HEK293 (cell line): ENCODE results near the gene GRIK4.

Source experiments
- CTCF ChIA-PET: fragments of 350-600 bp; formaldehyde crosslinking; extraction: SDS; loops from one replicate; lab custom pipeline; 2021; ENCODE audit warnings: antibody characterized with exemption; lab: Yijun Ruan, JAX
- POLR2A ChIA-PET: fragments of 300-600 bp; formaldehyde crosslinking; extraction: SDS; loops from one replicate; lab custom pipeline; 2020; ENCODE audit warnings: antibody characterized with exemption, inconsistent platforms; lab: Yijun Ruan, JAX
- H3K27ac ChIP-seq: fragments of 200-500 bp; sonication (Bioruptor generic); 2 replicates; pipeline ENCODE4 v1.5.1; 2014; ENCODE audit warnings: low read depth, low read length, control low read depth, inconsistent platforms; ENCODE audit errors: extremely low read depth
- H3K36me3 ChIP-seq, 2 experiments: fragments of 200-500 bp in 1 of 2; sonication (Bioruptor generic) in 1 of 2; 1 replicate in 1 of 2; 2 replicates in 1 of 2; pipeline ENCODE4 v1.5.1; 2014 to 2017; ENCODE audit warnings: inconsistent platforms in 2 of 2, low read length in 2 of 2; ENCODE audit not compliant: control insufficient read depth in 2 of 2, insufficient read depth in 1 of 2
- H3K4me1 ChIP-seq: fragments of 200-500 bp; sonication (Bioruptor generic); 2 replicates; pipeline ENCODE4 v1.5.1; 2014; ENCODE audit warnings: mild to moderate bottlenecking, low read length, inconsistent platforms; ENCODE audit not compliant: control insufficient read depth, insufficient read depth
- H3K4me3 ChIP-seq: 2 replicates; pipeline ENCODE4 v1.5.1; 2011; ENCODE audit warnings: low read depth, mild to moderate bottlenecking, control low read depth, low read length, moderate library complexity
- H3K9me3 ChIP-seq: fragments of 200-500 bp; sonication (Bioruptor generic); 2 replicates; pipeline ENCODE4 v1.5.1; 2014; ENCODE audit warnings: low read depth, low read length, inconsistent platforms; ENCODE audit not compliant: control insufficient read depth, insufficient read depth
- EGR2 ChIP-seq: fragments of 450-650 bp; formaldehyde crosslinking; IDR thresholded peaks from 2 replicates; pipeline ENCODE4 v1.5.1; 2016; ENCODE audit warnings: low read depth, missing biosample characterization, missing genetic modification characterization
- KLF1 ChIP-seq: fragments of 450-650 bp; formaldehyde crosslinking; IDR thresholded peaks from 2 replicates; pipeline ENCODE4 v1.5.1; 2016; ENCODE audit warnings: missing biosample characterization, missing genetic modification characterization
- KLF7 ChIP-seq: fragments of 450-650 bp; formaldehyde crosslinking; IDR thresholded peaks from 2 replicates; pipeline ENCODE4 v1.5.1; 2016; ENCODE audit warnings: missing biosample characterization, missing genetic modification characterization, borderline replicate concordance
- ZFP3 ChIP-seq: fragments of 450-650 bp; formaldehyde crosslinking; IDR thresholded peaks from 2 replicates; pipeline ENCODE4 v1.5.1; 2016; ENCODE audit warnings: low read depth, missing biosample characterization, missing genetic modification characterization
- ZNF2 ChIP-seq: fragments of 450-650 bp; formaldehyde crosslinking; IDR thresholded peaks from 2 replicates; pipeline ENCODE4 v1.5.1; 2016; ENCODE audit warnings: missing biosample characterization, missing genetic modification characterization
- ZNF274 ChIP-seq, 2 experiments: fragments of 200-500 bp in 1 of 2; fragments of 450-650 bp in 1 of 2; sonication (Bioruptor generic) in 1 of 2; formaldehyde crosslinking in 1 of 2; IDR thresholded peaks; 2 replicates each; pipeline versions ENCODE4 v1.5.1 to v1.6.1; 2014 to 2016; ENCODE audit warnings: borderline replicate concordance in 1 of 2, inconsistent platforms in 1 of 2, low read length in 1 of 2, missing biosample characterization in 1 of 2, missing genetic modification characterization in 1 of 2
- ZNF843 ChIP-seq: fragments of 450-650 bp; formaldehyde crosslinking; IDR thresholded peaks from 2 replicates; pipeline ENCODE4 v1.5.1; 2016; ENCODE audit warnings: missing biosample characterization, missing genetic modification characterization
- TF ChIP-seq, protein P1 (sequence below): fragments of 450-650 bp; formaldehyde crosslinking; IDR thresholded peaks from 2 replicates; pipeline ENCODE4 v1.5.1; 2016; ENCODE audit warnings: missing biosample characterization, missing genetic modification characterization, low read depth
- TF ChIP-seq, protein P2 (sequence below): fragments of 450-650 bp; formaldehyde crosslinking; conservative IDR thresholded peaks from 2 replicates; pipeline ENCODE4 v1.5.1; 2016; ENCODE audit warnings: low read depth, missing biosample characterization, missing genetic modification characterization
- TF ChIP-seq, protein P3 (sequence below): fragments of 450-650 bp; formaldehyde crosslinking; IDR thresholded peaks from 2 replicates; pipeline ENCODE4 v1.5.1; 2016; ENCODE audit warnings: missing biosample characterization, missing genetic modification characterization
- TF ChIP-seq, protein P4 (sequence below): fragments of 450-650 bp; formaldehyde crosslinking; IDR thresholded peaks from 2 replicates; pipeline ENCODE4 v1.5.1; 2016; ENCODE audit warnings: missing biosample characterization, missing genetic modification characterization
- TF ChIP-seq, protein P5 (sequence below): sonication (generic); formaldehyde crosslinking; IDR thresholded peaks from 2 replicates; pipeline ENCODE4 v1.8.1; 2022; ENCODE audit warnings: mild to moderate bottlenecking, moderate library complexity, missing genetic modification reagents

Gene GRIK4

DNA sequence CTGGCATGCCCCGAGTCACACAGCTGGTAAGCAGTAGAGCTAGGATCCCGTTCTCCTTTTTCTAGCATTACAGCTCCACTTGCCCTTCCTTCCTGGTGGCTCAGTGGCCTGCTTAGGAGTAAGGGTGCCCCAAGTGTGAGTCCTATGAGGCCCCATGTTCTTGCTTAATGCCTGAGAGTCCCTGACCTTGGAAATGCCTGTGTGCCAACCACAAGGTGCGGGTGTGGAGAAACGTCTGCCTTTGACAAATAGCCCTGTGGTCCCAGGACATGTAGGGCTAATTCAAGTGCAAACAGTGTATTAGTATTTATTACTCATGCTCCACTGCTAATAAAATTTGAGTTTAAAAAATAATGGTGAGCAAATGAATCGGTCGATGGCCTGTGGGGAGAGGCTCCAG, 18.4 kb downstream of the GRIK4 start (continued):
- no peak for TF ChIP-seq ZFP3 (tag by site-specific recombination)
- TF ChIP-seq, protein P1, sequence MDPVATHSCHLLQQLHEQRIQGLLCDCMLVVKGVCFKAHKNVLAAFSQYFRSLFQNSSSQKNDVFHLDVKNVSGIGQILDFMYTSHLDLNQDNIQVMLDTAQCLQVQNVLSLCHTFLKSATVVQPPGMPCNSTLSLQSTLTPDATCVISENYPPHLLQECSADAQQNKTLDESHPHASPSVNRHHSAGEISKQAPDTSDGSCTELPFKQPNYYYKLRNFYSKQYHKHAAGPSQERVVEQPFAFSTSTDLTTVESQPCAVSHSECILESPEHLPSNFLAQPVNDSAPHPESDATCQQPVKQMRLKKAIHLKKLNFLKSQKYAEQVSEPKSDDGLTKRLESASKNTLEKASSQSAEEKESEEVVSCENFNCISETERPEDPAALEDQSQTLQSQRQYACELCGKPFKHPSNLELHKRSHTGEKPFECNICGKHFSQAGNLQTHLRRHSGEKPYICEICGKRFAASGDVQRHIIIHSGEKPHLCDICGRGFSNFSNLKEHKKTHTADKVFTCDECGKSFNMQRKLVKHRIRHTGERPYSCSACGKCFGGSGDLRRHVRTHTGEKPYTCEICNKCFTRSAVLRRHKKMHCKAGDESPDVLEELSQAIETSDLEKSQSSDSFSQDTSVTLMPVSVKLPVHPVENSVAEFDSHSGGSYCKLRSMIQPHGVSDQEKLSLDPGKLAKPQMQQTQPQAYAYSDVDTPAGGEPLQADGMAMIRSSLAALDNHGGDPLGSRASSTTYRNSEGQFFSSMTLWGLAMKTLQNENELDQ (tag by site-specific recombination) = no peak
- TF ChIP-seq, protein P2, sequence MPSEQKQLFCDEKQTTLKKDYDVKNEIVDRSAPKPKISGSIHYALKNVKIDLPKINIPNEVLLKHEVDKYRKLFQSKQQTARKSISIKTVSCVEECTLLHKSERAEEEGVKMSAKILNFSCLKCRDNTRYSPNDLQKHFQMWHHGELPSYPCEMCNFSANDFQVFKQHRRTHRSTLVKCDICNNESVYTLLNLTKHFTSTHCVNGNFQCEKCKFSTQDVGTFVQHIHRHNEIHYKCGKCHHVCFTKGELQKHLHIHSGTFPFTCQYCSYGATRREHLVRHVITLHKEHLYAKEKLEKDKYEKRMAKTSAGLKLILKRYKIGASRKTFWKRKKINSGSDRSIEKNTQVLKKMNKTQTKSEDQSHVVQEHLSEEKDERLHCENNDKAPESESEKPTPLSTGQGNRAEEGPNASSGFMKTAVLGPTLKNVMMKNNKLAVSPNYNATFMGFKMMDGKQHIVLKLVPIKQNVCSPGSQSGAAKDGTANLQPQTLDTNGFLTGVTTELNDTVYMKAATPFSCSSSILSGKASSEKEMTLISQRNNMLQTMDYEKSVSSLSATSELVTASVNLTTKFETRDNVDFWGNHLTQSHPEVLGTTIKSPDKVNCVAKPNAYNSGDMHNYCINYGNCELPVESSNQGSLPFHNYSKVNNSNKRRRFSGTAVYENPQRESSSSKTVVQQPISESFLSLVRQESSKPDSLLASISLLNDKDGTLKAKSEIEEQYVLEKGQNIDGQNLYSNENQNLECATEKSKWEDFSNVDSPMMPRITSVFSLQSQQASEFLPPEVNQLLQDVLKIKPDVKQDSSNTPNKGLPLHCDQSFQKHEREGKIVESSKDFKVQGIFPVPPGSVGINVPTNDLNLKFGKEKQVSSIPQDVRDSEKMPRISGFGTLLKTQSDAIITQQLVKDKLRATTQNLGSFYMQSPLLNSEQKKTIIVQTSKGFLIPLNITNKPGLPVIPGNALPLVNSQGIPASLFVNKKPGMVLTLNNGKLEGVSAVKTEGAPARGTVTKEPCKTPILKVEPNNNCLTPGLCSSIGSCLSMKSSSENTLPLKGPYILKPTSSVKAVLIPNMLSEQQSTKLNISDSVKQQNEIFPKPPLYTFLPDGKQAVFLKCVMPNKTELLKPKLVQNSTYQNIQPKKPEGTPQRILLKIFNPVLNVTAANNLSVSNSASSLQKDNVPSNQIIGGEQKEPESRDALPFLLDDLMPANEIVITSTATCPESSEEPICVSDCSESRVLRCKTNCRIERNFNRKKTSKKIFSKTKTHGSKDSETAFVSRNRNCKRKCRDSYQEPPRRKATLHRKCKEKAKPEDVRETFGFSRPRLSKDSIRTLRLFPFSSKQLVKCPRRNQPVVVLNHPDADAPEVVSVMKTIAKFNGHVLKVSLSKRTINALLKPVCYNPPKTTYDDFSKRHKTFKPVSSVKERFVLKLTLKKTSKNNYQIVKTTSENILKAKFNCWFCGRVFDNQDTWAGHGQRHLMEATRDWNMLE (tag by site-specific recombination) = no peak
- TF ChIP-seq, protein P3, sequence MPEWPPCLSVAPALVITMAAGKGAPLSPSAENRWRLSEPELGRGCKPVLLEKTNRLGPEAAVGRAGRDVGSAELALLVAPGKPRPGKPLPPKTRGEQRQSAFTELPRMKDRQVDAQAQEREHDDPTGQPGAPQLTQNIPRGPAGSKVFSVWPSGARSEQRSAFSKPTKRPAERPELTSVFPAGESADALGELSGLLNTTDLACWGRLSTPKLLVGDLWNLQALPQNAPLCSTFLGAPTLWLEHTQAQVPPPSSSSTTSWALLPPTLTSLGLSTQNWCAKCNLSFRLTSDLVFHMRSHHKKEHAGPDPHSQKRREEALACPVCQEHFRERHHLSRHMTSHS (tag by site-specific recombination) = no peak

DNA sequence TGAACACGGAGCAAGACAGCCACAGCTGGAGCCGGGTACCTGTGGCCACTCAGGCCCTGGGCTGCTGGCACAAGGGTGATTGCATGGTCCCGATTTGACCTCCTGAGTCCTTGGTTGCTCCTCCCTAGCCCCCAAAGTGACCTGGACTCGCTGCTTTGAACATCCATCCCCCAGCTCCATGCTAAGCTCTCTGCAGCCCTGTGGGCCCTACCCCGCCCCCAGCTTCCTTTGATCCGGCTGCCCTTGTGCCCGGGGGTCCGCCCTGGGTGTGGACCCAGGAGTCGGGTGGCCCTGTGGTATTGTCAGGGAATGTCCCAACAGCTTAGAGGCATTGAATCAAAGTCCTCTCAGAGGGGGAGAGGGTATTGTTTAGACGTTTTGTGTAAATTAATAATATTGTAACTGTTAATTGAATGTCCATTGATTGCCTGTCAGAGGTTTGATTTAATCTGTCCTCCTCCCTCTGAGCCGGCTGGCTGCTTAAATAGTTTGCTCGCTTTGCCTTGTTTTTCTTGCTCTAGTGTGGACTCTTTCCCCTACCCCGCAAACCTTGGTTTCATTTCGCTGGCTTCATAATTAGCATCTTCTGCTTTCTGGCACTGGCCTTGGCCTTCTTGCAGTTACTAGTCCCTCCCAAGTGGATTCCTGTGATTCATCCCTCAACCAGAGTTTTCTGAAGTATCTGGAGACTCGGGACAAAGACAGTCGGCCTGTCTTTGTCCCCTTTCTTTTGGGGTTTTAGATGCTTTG, 20.7 kb downstream of the GRIK4 start:
- ChIA-PET CTCF (interaction anchor here (2.3 kb wide), 1 partner anchor 22 kb away, joined by 6 read pairs; no protein-coding TSS in a partner anchor), POLR2A (no interaction called here)
- no peaks in the 10 kb centered on the region for H3K4me1 ChIP-seq
- TF ChIP-seq, protein P4, sequence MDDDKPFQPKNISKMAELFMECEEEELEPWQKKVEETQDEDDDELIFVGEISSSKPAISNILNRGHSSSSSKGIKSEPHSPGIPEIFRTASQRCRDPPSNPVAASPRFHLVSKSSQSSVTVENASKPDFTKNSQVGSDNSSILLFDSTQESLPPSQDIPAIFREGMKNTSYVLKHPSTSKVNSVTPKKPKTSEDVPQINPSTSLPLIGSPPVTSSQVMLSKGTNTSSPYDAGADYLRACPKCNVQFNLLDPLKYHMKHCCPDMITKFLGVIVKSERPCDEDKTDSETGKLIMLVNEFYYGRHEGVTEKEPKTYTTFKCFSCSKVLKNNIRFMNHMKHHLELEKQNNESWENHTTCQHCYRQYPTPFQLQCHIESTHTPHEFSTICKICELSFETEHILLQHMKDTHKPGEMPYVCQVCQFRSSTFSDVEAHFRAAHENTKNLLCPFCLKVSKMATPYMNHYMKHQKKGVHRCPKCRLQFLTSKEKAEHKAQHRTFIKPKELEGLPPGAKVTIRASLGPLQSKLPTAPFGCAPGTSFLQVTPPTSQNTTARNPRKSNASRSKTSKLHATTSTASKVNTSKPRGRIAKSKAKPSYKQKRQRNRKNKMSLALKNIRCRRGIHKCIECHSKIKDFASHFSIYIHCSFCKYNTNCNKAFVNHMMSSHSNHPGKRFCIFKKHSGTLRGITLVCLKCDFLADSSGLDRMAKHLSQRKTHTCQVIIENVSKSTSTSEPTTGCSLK (tag by site-specific recombination) = no peak
- no peak for TF ChIP-seq EGR2 (tag by site-specific recombination)
- TF ChIP-seq KLF7 (tag by site-specific recombination) = no peak
- TF ChIP-seq ZNF843 (tag by site-specific recombination) = no peak
- TF ChIP-seq KLF1 (tag by site-specific recombination) = peak; percentile 79
- H3K27ac ChIP-seq = no peak overlapping the region
- no peak overlapping the region for H3K4me3 ChIP-seq
- H3K9me3 ChIP-seq = no peaks in the 10 kb centered on the region
- H3K36me3 ChIP-seq = no peaks in the 10 kb centered on the region

DNA sequence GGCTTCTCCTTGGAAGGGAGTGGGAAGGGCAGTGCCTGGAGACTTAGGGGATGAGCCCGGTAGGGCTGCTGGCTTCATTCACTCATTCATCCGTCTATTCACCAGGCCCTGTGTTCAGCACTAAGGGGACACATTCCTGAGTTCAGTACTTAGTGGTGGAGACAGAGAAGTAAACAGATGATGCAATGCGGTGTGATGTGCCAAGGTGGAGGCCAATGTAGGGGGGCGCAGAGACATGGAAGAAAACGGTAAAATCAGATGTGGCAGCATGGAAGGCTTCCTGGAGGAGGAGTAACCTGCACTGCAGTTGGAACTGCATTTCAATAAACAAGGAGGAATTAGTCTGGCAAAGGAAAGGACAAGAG, 21.3 kb downstream of the GRIK4 start:
- Histone ChIP-seq H3K4me1 (no peaks in the 10 kb centered on the region), H3K9me3 (no peaks in the 10 kb centered on the region), H3K36me3 (no peaks in the 10 kb centered on the region), H3K4me3 (no peak overlapping the region), H3K27ac (no peak overlapping the region)
- CTCF ChIA-PET = interaction anchor here (2.3 kb wide), 1 partner anchor 22 kb away, joined by 6 read pairs; no protein-coding TSS in a partner anchor
- TF ChIP-seq ZNF2 (no peak), ZNF274 (IDR thresholded peaks at IDR 0.05; ENCODE audit: low read length) (no peak), ZNF274 (tag by site-specific recombination; IDR thresholded peaks at IDR 0.05; ENCODE audit: borderline replicate concordance) (no peak)
- TF ChIP-seq, protein P5, sequence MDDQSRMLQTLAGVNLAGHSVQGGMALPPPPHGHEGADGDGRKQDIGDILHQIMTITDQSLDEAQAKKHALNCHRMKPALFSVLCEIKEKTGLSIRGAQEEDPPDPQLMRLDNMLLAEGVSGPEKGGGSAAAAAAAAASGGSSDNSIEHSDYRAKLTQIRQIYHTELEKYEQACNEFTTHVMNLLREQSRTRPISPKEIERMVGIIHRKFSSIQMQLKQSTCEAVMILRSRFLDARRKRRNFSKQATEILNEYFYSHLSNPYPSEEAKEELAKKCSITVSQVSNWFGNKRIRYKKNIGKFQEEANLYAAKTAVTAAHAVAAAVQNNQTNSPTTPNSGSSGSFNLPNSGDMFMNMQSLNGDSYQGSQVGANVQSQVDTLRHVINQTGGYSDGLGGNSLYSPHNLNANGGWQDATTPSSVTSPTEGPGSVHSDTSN = no peak
- POLR2A ChIA-PET = no interaction called here
